Right forelimb (tissue), 1 donor: ENCODE data around the gene FOXO6.

Experiments used
- DNase-seq: peaks from one replicate; pipeline ENCODE4 v3.0.0-alpha.2; 2018

The FOXO6 gene

DNA sequence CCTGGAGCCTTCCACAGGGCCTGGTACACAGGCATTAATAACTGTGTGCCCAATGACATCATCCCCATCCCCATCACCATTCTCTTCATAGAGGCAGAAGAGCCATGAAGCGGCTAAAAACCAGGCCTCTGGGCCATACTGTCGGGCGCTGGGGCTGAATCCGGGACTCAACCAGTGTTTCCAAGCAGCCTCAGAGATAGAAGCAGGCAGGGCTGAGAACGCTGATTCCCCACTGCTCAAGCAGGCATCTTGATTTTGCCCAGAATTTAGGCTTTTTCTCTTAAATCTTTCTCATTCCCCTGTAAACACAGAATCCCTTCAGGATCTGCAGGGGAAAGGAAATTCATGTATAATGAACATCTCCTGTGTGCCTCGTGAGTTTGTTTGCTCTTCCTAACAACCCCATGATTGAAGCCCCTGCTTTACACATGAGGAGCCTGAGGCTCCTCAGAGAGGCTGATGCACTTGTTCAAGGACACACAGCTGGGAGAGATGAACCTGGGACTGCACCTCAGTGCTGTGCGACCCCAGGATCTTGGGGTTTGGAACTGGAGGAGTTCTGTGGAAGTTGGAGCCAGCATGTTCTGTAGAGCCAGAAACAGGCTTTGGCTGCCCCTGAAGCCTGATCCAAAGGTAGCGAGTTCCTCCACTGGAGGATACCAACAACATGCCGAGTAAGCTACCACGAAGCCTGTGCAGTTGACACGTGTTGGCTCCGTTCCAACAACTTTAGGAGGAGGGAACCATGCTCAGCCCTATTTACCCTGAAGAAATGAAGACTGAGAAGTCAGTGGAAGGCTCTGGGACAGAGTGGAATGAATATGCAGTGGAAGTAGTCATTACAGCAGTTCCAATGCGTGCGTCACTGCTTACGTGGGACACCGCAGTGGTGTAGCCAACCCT lies 67.8 kb downstream of the FOXO6 start:
- DNase-seq, result no peak

DNA sequence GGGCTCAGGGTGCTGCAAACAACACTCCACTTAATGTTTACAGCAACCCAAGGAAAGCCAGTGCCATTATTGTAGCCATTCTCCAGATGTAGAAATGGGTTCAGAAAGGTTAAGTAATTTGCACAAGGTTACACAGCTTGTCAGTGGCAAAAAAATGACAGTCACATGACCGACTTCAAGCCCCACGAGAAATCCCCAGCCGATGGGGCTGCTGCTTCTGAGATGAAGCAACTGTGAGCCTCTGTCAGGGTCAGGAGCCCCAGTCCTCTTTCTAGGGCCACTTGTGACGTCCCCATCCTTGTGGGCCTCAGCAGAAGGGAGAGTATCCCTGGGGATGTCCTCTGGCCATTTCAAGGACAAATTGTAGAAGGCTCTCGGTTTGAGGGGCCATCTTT lies 68.4 kb downstream of the FOXO6 start:
- DNase-seq, result no peak

DNA sequence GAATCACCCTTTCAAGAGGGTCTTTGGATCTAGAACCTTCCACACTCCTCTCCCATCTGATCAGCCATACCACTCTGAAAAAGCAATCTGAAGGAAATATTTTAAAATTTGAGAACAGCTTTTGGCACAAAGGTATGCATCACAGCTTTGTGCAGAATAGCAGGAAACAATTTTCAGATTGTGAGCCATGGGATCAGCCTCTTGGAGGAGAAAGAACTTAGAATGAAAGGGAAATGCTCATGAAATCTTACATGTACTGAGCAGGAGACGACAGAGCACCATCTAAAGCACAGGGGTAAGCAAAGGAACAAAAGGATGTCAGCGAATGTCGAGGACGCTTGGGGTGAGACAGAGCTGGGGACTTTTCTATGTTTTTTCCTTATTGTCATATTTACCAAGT lies 68.8 kb downstream of the FOXO6 start:
- DNase-seq, result no peak

DNA sequence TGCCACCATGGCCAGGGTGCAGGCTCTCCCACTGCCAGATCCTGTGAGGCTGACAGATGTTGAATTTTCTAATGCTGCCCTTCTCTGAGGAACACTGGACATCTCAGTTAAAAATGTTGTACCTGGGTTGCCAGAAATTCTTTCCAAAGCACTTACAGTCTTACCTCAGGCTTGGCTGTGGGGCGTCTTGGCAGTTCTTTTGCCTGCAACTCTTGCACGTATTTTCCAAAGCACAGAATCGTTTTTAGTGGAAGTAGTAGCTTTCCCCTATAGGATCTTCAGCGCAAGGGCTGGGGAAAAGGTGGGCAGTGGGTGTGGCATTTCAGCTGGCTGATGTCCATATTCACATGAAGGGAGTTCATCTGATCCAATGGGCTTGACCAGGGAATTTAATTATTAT lies 69.3 kb downstream of the FOXO6 start:
- peak; percentile 79 for DNase-seq

DNA sequence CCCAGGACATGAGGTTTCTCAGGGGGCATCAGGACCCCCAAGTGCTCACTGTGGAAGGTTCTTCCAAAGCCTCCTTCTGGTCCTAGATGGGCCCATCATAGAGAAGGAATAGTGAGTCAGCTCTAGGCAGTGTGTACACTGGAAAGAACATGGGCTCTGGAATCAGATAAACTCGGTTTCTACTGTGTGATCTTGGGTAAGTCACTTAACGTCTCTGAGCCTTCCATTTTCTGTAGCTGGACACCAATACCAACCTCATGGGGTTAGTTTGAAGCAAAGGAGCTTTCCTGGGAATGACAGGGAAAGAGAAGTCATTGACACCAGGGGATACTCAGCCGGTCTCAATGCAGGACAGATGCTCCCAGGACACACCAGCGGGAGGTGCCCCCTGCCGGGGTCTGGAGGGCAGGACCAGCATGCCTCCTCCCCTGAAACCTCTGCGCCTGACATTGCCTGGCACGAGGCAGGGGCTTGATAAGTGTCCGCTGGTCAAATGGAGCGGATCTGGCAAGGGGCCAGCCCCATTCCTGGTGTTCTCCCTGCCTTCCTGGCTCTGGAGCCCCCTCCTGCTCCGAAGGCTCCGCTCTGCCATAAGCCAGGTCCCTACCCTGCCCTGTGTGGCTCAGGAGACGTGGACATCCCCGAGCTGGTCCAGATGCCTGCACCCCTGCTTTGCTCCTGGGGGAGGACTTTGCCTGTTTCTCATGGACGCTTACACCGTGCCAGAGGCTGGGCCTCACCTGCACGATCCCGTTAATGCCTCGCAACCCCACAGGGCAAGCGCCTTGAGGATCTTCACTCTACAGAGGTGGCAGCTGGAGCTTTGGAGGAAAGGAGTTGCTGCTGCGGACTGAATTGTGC lies 70.5 kb downstream of the FOXO6 start:
- DNase-seq, result no peak
